ENCODE results near the gene RILPL1.
"Not testable (repeated sequence)": the region's sequence is repeated elsewhere in the genome, so short reads cannot be mapped to it uniquely, and the experiment has no call there.

The RILPL1 gene

DNA sequence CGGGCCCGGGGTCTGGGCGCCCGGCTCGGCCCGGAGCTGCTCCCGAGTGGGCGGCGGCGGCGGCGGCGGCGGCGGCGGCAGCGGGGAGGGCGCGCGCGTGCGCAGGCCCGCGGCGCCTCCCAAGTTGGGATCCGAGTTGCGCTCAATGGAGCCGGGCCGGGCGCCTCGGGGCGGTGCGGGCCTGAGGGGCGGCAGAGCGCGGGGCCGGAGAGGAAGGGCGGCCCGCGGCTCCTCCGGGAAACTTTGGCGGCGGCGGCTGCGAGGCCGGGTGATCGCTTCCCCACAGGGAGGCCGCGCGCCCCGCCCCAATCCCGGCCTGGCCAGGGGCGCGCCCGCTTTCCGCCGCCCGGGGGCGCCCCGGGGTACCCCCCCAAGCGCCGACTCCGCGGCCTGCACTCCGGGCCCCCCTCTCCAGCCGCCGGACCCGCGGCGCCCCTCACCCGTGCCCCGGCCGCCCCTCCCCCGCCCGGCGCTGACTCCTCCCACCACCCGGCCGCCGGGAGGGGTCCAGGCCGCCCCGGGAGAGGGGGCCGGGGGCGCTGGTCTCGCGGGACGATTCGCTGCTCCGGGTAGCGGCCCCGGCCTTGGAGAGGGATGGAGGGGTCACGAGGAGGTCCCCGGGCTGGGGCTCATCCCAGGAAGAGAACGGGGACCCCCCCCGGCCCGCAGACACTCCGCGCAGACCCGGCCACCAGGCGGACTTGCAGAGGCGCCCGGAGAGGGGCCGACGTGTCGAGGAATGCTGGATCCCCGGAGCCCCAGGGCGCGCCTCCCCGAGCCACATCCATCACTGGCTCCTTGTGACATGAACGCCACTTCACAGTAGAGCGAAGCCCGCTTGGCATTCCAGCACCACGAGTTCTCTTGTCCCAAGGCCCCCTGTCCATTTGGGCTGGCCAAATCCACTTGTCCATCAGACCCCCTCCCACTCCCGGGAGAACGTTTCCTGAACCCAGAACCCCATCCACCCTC lies at the start of gene RILPL1:
TSS of gene RILPL1 (minus strand) at position 48 of the 972 bp plus-strand sequence. CDS start 237 bp downstream, outside the sequence.
- TF ChIP-seq ZFX (IDR thresholded peaks at IDR 0.05; ENCODE audit: borderline replicate concordance): no peak
- TF ChIP-seq, protein P1, sequence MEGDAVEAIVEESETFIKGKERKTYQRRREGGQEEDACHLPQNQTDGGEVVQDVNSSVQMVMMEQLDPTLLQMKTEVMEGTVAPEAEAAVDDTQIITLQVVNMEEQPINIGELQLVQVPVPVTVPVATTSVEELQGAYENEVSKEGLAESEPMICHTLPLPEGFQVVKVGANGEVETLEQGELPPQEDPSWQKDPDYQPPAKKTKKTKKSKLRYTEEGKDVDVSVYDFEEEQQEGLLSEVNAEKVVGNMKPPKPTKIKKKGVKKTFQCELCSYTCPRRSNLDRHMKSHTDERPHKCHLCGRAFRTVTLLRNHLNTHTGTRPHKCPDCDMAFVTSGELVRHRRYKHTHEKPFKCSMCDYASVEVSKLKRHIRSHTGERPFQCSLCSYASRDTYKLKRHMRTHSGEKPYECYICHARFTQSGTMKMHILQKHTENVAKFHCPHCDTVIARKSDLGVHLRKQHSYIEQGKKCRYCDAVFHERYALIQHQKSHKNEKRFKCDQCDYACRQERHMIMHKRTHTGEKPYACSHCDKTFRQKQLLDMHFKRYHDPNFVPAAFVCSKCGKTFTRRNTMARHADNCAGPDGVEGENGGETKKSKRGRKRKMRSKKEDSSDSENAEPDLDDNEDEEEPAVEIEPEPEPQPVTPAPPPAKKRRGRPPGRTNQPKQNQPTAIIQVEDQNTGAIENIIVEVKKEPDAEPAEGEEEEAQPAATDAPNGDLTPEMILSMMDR (IDR thresholded peaks at IDR 0.05): peak; percentile 43
- H3K27ac ChIP-seq: peak within 1 kb of the TSS; percentile 70

- H3K27ac ChIP-seq: no peak overlapping the region
- no peak for TF ChIP-seq ZFX (IDR thresholded peaks at IDR 0.05; ENCODE audit: borderline replicate concordance)
- TF ChIP-seq, protein P1 (IDR thresholded peaks at IDR 0.05): no peak
Measured at GRCh38 chr12:123580772-123581171, 47.3 kb upstream of the RILPL1 start.

DNA sequence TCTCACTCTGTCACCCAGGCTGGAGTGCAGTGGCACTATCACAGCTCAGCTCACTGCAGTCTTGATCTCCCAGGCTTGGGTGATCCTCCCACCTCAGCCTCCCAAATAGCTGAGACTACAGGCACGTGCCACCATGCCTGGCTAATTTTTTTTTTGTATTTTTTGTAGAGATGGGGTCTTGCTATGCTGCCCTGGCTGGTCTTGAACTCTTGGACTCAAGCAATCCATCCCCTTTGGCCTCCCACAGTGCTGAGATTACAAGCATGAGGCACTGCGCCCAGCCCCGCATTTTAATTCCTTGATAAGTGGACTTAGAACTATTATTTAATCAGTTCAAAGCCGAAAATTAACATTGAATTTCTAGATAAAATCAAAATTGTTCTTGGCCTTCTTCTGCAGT lies 45.3 kb upstream of the RILPL1 start:
- H3K27ac ChIP-seq: not testable (repeated sequence)

GRCh38 chr12:123578243-123578642 lies 44.7 kb upstream of the RILPL1 start:
- TF ChIP-seq, protein P1 (IDR thresholded peaks at IDR 0.05): no peak
- TF ChIP-seq ZFX (IDR thresholded peaks at IDR 0.05; ENCODE audit: borderline replicate concordance): no peak
- H3K27ac ChIP-seq: no peak overlapping the region

GRCh38 chr12:123576611-123577010 lies 43.1 kb upstream of the RILPL1 start:
- no peak for TF ChIP-seq ZFX (IDR thresholded peaks at IDR 0.05; ENCODE audit: borderline replicate concordance)
- no peak overlapping the region for H3K27ac ChIP-seq

DNA sequence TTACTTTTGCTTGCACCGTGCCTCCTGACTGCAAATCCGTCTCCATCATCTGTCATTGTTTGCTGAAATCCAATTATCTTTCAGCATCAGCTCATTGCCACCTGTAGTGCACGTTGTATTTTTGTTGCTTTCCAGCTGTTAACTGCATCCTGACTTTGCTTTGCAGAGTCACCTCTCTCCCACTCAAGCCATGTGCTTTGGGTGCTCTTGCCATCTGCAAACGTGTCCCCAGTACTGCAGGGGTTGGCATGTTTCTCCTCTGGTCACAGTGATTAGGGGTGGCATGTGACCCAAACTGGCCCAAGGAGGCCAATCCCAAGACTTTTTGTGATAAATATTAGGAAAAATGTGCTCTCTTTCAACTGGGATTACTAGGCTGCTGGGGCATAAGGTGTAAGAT lies 40.4 kb upstream of the RILPL1 start:
- TF ChIP-seq ZFX (IDR thresholded peaks at IDR 0.05; ENCODE audit: borderline replicate concordance): no peak
- TF ChIP-seq, protein P1 (IDR thresholded peaks at IDR 0.05): no peak
- H3K27ac ChIP-seq: no peak overlapping the region

DNA sequence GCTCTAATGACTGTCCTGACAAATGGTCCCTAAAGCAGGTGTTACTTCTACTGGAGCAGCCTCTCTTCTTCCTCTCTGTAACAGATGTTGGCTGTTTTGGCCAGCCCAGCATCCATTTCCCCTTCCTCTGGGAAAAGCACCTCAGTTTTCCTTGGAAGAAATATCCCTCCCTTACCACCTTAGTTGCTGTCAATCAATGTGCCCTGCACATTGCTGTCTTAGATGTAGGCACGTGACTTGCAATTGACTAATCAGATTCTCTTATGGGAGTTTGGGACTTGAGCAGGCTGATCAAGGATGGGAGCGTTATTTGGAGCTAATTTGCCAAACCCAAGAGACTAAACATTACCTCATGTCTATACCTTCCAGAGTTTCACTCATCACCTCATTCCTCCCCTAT lies 38.9 kb upstream of the RILPL1 start:
- TF ChIP-seq, protein P1 (IDR thresholded peaks at IDR 0.05): no peak
- no peak for TF ChIP-seq ZFX (IDR thresholded peaks at IDR 0.05; ENCODE audit: borderline replicate concordance)
- H3K27ac ChIP-seq: no peak overlapping the region

DNA sequence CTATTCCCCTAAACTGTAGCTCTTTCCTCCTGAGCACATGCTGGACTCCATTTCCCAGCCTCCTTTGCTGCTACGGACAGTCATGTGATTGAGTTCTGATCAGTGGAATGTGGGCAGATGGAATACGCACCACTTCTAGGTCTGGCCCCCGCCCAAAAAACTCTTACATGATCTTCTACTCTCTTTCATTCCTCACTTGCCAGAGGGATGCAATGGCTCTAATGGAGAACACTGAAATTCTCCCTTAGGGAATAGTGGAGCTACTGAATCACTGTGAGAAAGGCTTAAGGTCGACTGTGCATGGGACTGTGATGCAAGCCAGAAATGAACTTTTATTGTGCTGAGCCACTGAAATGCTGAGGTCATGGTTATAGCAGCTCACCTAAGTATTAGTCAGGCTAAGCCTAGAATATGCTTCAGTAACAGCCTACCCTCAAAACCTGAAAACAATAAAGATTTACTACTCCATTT lies 37.9 kb upstream of the RILPL1 start:
- no peak overlapping the region for H3K27ac ChIP-seq
- TF ChIP-seq, protein P1 (IDR thresholded peaks at IDR 0.05): no peak
- TF ChIP-seq ZFX (IDR thresholded peaks at IDR 0.05; ENCODE audit: borderline replicate concordance): no peak
